Parathyroid adenoma (tissue), 2 donors: ENCODE data around the gene TMEM147.

Experiments used
- H2AFZ ChIP-seq: fragments of 300-600 bp; sonication (generic); one replicate; pipeline ENCODE4 v1.7.0; 2017; ENCODE audit warnings: antibody characterized with exemption, mild to moderate bottlenecking
- H3K27ac ChIP-seq: fragments of 300-600 bp; sonication (generic); one replicate; pipeline ENCODE4 v1.7.0; 2017
- H3K27me3 ChIP-seq: fragments of 300-600 bp; sonication (generic); one replicate; pipeline ENCODE4 v1.7.0; 2017; ENCODE audit warnings: low read length; ENCODE audit not compliant: control insufficient read depth, insufficient read depth
- H3K36me3 ChIP-seq: fragments of 300-600 bp; sonication (generic); one replicate; pipeline ENCODE4 v1.7.0; 2017; ENCODE audit warnings: low read length; ENCODE audit not compliant: control insufficient read depth, insufficient read depth
- H3K4me1 ChIP-seq: fragments of 300-600 bp; sonication (generic); one replicate; pipeline ENCODE4 v1.7.0; 2017; ENCODE audit warnings: control low read depth
- H3K4me2 ChIP-seq: fragments of 300-600 bp; sonication (generic); one replicate; pipeline ENCODE4 v1.7.0; 2017; ENCODE audit warnings: low read length
- H3K4me3 ChIP-seq: fragments of 300-600 bp; sonication (generic); one replicate; pipeline ENCODE4 v1.7.0; 2017; ENCODE audit warnings: low read depth, low read length
- H3K79me2 ChIP-seq: fragments of 300-600 bp; sonication (generic); one replicate; pipeline ENCODE4 v1.7.0; 2017; ENCODE audit warnings: control low read depth
- H3K9ac ChIP-seq: fragments of 300-600 bp; sonication (generic); one replicate; pipeline ENCODE4 v1.7.0; 2017; ENCODE audit warnings: mild to moderate bottlenecking
- H3K9me3 ChIP-seq: fragments of 300-600 bp; sonication (generic); one replicate; pipeline ENCODE4 v1.7.0; 2017; ENCODE audit warnings: low read length; ENCODE audit not compliant: control insufficient read depth
- TF ChIP-seq, protein P1 (sequence below): fragments of 300-600 bp; sonication (generic); IDR thresholded peaks from one replicate; pipeline ENCODE4 v1.7.0; 2017; ENCODE audit warnings: antibody characterized with exemption, mild to moderate bottlenecking
- donor health status: primary hyperparathyroidism.

TMEM147 gene

GRCh38 chr19:35500611-35501010 is 44.8 kb upstream of the TMEM147 start:
- H3K9ac ChIP-seq = no peak overlapping the region
- no peaks in the 10 kb centered on the region for H3K79me2 ChIP-seq
- H3K27me3 ChIP-seq = no peaks in the 10 kb centered on the region
- peak overlapping the region; percentile 7 for H2AFZ ChIP-seq
- H3K4me1 ChIP-seq = peaks cover 30% of the 10 kb centered on the region
- H3K4me2 ChIP-seq = peak overlapping the region; percentile 60
- TF ChIP-seq, protein P1, sequence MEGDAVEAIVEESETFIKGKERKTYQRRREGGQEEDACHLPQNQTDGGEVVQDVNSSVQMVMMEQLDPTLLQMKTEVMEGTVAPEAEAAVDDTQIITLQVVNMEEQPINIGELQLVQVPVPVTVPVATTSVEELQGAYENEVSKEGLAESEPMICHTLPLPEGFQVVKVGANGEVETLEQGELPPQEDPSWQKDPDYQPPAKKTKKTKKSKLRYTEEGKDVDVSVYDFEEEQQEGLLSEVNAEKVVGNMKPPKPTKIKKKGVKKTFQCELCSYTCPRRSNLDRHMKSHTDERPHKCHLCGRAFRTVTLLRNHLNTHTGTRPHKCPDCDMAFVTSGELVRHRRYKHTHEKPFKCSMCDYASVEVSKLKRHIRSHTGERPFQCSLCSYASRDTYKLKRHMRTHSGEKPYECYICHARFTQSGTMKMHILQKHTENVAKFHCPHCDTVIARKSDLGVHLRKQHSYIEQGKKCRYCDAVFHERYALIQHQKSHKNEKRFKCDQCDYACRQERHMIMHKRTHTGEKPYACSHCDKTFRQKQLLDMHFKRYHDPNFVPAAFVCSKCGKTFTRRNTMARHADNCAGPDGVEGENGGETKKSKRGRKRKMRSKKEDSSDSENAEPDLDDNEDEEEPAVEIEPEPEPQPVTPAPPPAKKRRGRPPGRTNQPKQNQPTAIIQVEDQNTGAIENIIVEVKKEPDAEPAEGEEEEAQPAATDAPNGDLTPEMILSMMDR = no peak
- H3K36me3 ChIP-seq = no peaks in the 10 kb centered on the region
- peak overlapping the region; percentile 35 for H3K4me3 ChIP-seq
- no peaks in the 10 kb centered on the region for H3K9me3 ChIP-seq
- H3K27ac ChIP-seq = peak overlapping the region; percentile 43

- Histone ChIP-seq H3K4me3 (no peak overlapping the region), H3K36me3 (no peaks in the 10 kb centered on the region)
Measured at GRCh38 chr19:35501684-35502083, 43.7 kb upstream of the TMEM147 start.

GRCh38 chr19:35502751-35503150 is 42.7 kb upstream of the TMEM147 start:
- H3K36me3 ChIP-seq = no peaks in the 10 kb centered on the region
- TF ChIP-seq, protein P1 = no peak
- no peak overlapping the region for H3K4me3 ChIP-seq
- no peak overlapping the region for H2AFZ ChIP-seq
- peaks cover 30% of the 10 kb centered on the region for H3K4me1 ChIP-seq
- H3K9me3 ChIP-seq = no peaks in the 10 kb centered on the region
- no peaks in the 10 kb centered on the region for H3K79me2 ChIP-seq
- H3K27me3 ChIP-seq = no peaks in the 10 kb centered on the region
- no peak overlapping the region for H3K27ac ChIP-seq
- H3K4me2 ChIP-seq = no peak overlapping the region
- H3K9ac ChIP-seq = no peak overlapping the region

More at GRCh38 chr19:35501684-35502083, 43.7 kb upstream of the TMEM147 start:
- Histone ChIP-seq H3K4me1 (peaks cover 30% of the 10 kb centered on the region), H3K4me2 (no peak overlapping the region), H3K27ac (no peak overlapping the region), H3K9ac (no peak overlapping the region), H3K27me3 (no peaks in the 10 kb centered on the region), H3K9me3 (no peaks in the 10 kb centered on the region), H2AFZ (no peak overlapping the region), H3K79me2 (no peaks in the 10 kb centered on the region)
- TF ChIP-seq, protein P1 = no peak

- Histone ChIP-seq H3K4me1 (peaks cover 15% of the 10 kb centered on the region), H3K4me3 (no peak overlapping the region), H3K27ac (no peak overlapping the region), H3K9me3 (no peaks in the 10 kb centered on the region), H3K27me3 (no peaks in the 10 kb centered on the region), H3K4me2 (no peak overlapping the region), H3K36me3 (no peaks in the 10 kb centered on the region), H3K9ac (no peak overlapping the region), H2AFZ (no peak overlapping the region), H3K79me2 (no peaks in the 10 kb centered on the region)
- TF ChIP-seq, protein P1 = no peak
Measured at GRCh38 chr19:35506011-35506410, 39.4 kb upstream of the TMEM147 start.

GRCh38 chr19:35507561-35507960 is 37.9 kb upstream of the TMEM147 start:
- Histone ChIP-seq H3K9me3 (no peaks in the 10 kb centered on the region), H3K4me2 (no peak overlapping the region), H3K4me3 (no peak overlapping the region), H3K9ac (no peak overlapping the region), H3K36me3 (no peaks in the 10 kb centered on the region), H3K79me2 (no peaks in the 10 kb centered on the region), H3K27ac (no peak overlapping the region), H3K27me3 (no peaks in the 10 kb centered on the region), H2AFZ (no peak overlapping the region), H3K4me1 (peaks cover 5% of the 10 kb centered on the region)
- TF ChIP-seq, protein P1 = no peak
